GM10248 (cell line): ENCODE measurements around the gene BAHD1.

Experiments used
- CTCF ChIA-PET: fragments of 300-600 bp; sonication (Branson Sonifier 250); formaldehyde crosslinking; extraction: SDS; loops from one replicate; lab custom pipeline; 2021; ENCODE audit warnings: antibody characterized with exemption; lab: Yijun Ruan, JAX
- POLR2A ChIA-PET: fragments of 350-650 bp; sonication (Branson Sonifier 250); formaldehyde crosslinking; extraction: SDS; loops from one replicate; lab custom pipeline; 2020; ENCODE audit warnings: antibody characterized with exemption; lab: Yijun Ruan, JAX
- DNase-seq: peaks from one replicate; pipeline ENCODE4 v3.0.0; 2012; ENCODE audit errors: extremely low spot score
- TF ChIP-seq, protein P1 (sequence below): IDR thresholded peaks from 2 replicates; pipeline ENCODE4 v1.5.1; 2012; ENCODE audit warnings: mild to moderate bottlenecking, low read depth; ENCODE audit errors: extremely low read depth, missing control alignments, control extremely low read depth

BAHD1 gene

DNA sequence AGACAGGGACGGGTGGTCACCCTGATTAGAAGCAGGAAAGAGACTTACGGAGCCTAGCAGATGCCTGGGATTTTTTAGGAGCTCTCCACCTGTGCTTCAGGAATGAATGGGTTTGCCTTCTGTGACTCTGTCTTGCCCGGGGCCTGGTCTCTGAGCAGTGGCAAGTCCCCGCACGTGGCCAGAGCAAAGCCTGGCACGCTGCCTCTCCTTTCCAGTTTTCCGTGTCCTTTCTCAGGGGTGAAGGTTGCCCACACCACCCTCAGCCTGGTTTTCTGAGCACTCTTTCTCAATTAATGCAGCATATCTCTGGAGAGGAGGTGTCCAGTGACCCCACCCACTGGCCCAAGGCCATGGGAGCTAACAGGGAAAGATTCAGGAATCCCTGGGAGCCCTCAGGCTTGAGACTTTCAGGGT lies 15.6 kb downstream of the BAHD1 start:
- CTCF ChIA-PET, result interaction anchor here (0.8 to 4.1 kb wide), 6 partner anchors 10 to 112 kb away, joined by 3 to 10 read pairs (median 3); no protein-coding TSS in a partner anchor

DNA sequence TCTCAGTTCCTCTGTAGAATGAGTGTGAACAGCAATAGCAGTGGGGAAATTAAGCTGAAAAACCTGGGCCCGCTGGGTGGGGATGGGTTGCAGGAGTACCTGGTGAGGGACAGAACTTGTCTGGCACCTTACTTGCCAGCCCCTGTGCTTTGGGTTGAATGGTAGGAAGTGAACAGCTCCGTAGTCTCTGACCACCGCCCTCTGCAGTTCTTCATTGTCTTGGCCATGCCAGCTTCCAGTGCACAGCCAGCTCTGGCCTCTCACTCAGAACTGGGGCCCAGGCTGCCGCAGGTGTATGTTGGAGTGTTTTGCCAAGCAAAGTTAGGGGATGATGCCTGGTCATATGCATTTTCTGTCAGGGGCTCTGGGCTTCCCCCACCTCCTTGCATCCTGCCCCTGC lies 16.0 kb downstream of the BAHD1 start:
- no peak for DNase-seq
- ChIA-PET POLR2A (interaction anchor here (0.6 kb wide), 1 partner anchor 39 kb away, joined by 6 read pairs; no protein-coding TSS in a partner anchor), CTCF (interaction anchor here (0.8 to 4.1 kb wide), 7 partner anchors 9 to 113 kb away, joined by 3 to 10 read pairs (median 3); no protein-coding TSS in a partner anchor)
- TF ChIP-seq, protein P1, sequence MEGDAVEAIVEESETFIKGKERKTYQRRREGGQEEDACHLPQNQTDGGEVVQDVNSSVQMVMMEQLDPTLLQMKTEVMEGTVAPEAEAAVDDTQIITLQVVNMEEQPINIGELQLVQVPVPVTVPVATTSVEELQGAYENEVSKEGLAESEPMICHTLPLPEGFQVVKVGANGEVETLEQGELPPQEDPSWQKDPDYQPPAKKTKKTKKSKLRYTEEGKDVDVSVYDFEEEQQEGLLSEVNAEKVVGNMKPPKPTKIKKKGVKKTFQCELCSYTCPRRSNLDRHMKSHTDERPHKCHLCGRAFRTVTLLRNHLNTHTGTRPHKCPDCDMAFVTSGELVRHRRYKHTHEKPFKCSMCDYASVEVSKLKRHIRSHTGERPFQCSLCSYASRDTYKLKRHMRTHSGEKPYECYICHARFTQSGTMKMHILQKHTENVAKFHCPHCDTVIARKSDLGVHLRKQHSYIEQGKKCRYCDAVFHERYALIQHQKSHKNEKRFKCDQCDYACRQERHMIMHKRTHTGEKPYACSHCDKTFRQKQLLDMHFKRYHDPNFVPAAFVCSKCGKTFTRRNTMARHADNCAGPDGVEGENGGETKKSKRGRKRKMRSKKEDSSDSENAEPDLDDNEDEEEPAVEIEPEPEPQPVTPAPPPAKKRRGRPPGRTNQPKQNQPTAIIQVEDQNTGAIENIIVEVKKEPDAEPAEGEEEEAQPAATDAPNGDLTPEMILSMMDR, result no peak

More for the DNA sequence above, 15.6 kb downstream of the BAHD1 start:
- POLR2A ChIA-PET, result interaction anchor here (0.6 kb wide), 1 partner anchor 39 kb away, joined by 6 read pairs; no protein-coding TSS in a partner anchor
- no peak for DNase-seq
- TF ChIP-seq, protein P1, result no peak

DNA sequence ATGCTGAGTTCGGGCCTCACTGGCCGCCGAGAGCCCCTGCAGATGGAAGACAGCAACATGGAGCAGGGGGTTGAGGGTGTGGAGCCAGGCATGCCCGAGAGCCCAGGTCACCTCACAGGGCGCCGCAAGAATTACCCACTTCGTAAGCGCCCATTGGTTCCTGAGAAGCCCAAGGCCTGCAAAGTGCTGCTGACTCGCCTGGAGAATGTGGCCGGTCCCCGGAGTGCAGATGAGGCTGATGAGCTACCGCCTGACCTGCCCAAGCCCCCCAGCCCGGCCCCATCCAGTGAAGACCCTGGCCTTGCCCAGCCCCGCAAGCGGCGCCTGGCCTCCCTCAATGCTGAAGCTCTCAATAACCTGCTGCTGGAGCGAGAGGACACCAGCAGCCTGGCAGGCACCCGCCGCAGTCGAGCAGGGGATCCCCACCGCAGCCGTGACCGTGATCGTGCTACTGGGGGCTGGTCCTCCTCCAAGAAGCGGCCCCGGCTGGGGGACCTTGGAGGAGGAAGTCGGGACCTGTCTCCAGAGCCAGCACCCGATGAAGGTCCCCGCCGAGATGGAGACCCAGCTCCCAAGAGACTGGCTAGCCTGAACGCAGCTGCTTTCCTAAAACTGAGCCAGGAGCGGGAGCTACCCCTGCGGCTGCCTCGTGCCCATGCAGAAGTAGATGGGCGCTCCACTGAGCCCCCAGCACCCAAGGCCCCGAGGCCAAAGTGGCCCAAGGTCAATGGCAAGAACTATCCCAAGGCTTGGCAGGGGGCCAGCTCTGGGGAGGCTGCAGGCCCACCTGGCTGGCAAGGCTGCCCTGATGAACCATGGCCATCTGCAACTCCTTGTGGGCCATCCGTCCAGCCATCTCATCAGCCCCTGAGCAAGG lies 18.0 kb downstream of the BAHD1 start:
- no peak for DNase-seq
- POLR2A ChIA-PET, result no interaction called here
- CTCF ChIA-PET, result interaction anchor here (1.3 to 4.1 kb wide), 4 partner anchors 9 to 49 kb away, joined by 3 to 10 read pairs (median 5); no protein-coding TSS in a partner anchor
- TF ChIP-seq, protein P1, result no peak

DNA sequence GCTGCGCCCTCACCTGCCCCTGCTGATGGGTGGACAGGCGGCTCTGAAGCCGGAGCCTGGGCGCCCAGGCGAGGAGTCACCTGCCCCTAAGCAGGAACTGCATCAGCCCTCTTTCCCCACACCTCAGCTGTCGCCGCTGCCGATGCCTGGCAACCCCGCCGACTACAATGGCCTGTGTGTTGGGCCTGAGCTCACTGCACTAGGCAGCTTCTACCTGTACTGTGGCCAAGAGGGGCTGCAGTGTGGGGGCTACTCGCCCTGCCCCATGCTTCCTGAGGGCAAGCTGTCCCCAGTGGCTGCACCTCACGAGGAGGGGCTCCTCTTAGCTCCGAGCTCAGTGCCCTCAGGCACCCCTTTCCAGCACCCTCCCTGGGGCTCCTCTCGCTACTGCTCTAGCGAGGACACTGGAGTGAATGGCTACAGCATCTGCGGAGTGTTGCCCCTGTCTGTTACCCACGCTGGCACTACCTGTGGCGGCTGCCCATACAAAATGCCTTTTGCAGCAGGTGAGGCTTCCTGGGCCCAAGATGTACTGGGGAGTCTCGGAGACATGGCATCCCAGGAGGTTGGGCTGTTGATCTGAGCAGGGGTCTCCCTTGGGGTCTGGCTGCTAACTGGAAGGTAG lies 18.8 kb downstream of the BAHD1 start:
- ChIA-PET POLR2A (no interaction called here), CTCF (interaction anchor here (1.3 to 4.1 kb wide), 3 partner anchors 10 to 48 kb away, joined by 3 to 10 read pairs (median 3); no protein-coding TSS in a partner anchor)
- TF ChIP-seq, protein P1, result no peak
- DNase-seq, result no peak

DNA sequence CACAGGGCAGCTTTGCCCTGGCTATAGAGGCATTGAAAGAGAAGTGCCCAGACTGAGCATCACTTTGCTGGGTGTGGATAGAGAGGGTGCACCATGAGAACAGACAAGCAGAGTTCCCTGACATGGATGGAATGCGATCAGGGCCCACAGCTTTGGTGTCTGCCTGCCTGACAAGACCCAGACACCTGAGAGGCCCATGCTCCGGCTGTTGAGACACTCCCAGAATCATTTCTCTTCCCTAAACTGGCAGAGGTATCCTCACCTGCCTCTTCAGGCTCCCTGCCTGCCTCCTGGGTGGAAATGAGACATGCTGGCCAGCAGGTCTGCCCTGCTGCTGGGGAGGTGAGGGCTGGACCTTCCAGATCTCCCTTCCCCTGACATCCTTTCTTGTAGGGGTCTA lies 19.7 kb downstream of the BAHD1 start:
- TF ChIP-seq, protein P1, result no peak
- DNase-seq, result no peak
- CTCF ChIA-PET, result interaction anchor here (4.1 kb wide), 1 partner anchor 47 kb away, joined by 10 read pairs; no protein-coding TSS in a partner anchor
- POLR2A ChIA-PET, result no interaction called here

DNA sequence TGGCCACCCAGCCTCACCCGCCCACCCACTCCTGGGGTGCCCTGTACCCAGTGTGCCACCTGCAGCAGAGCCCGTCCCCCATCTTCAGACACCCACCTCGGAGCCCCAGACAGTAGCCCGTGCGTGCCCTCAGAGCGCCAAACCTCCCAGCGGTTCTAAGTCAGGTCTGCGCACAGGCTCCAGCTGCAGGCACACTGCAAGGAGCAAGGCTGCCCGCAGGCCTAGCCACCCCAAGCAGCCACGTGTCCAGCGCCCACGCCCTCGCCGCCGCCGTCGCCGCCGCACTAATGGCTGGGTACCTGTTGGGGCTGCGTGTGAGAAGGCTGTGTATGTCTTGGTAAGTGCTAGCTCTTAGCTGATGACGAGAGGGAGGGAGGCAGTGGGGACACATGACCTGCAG lies 21.2 kb downstream of the BAHD1 start:
- ChIA-PET CTCF (interaction anchor here (1.0 to 2.7 kb wide), 3 partner anchors 10 to 734 kb away, joined by 3 to 13 read pairs (median 3); partner anchors contain the start of gene BAHD1), POLR2A (no interaction called here)
- TF ChIP-seq, protein P1, result no peak
- DNase-seq, result no peak
